ENCODE measurements around the gene FAM114A1. TPM values are rescaled to one million over a fixed set of nuclear protein-coding genes. Genes with fewer than 3 reads are reported as not detected.

Gene FAM114A1
- total and polyA plus RNA-seq, 2 of the 8 experiments (the other 6 are each of a cell fraction or from before 2014, with no cell fraction given) = 9.5 to 12.0 TPM

DNA sequence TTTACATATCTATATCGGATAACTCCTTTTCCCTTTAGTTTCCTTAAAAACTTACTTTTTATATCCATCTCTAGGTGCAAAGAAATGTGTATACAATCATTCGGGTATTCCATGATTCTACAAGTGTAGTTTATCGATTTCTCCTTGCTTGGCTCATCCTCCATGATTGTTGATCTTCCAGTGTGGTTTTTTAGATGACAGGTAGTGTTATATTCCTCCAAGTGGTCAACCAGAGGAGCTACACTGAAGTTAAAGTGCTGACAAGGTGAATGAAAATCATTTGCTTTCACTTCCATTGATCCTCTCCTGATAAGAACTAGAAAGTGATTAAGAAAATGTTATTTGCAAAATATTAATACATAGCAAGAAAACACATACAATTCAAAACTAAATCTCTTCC is 126.1 kb downstream of the FAM114A1 start (continued):
- no peak for TF ChIP-seq CHD7 (IDR thresholded peaks at IDR 0.05; ENCODE audit: insufficient replicate concordance, low read length)
- TF ChIP-seq HDAC2 (IDR thresholded peaks at IDR 0.05; ENCODE audit: borderline replicate concordance in 1 of 2, low read depth in 2 of 2, low read length in 2 of 2) = no peak
- TF ChIP-seq, protein P1, sequence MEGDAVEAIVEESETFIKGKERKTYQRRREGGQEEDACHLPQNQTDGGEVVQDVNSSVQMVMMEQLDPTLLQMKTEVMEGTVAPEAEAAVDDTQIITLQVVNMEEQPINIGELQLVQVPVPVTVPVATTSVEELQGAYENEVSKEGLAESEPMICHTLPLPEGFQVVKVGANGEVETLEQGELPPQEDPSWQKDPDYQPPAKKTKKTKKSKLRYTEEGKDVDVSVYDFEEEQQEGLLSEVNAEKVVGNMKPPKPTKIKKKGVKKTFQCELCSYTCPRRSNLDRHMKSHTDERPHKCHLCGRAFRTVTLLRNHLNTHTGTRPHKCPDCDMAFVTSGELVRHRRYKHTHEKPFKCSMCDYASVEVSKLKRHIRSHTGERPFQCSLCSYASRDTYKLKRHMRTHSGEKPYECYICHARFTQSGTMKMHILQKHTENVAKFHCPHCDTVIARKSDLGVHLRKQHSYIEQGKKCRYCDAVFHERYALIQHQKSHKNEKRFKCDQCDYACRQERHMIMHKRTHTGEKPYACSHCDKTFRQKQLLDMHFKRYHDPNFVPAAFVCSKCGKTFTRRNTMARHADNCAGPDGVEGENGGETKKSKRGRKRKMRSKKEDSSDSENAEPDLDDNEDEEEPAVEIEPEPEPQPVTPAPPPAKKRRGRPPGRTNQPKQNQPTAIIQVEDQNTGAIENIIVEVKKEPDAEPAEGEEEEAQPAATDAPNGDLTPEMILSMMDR (IDR thresholded peaks at IDR 0.05; ENCODE audit: control extremely low read depth in 1 of 3, insufficient read depth in 1 of 3, low read depth in 1 of 3, low read length in 3 of 3) = peak in 1 of 3 experiments; percentile 37; a peak in 1 of 4 replicates

Data from H1 (cell line).